Ammon's horn (tissue), 1 donor: ENCODE measurements around the gene RPGRIP1L.
"Not testable (repeated sequence)": the region's sequence is repeated elsewhere in the genome, so short reads cannot be mapped to it uniquely, and the experiment has no call there.

Experiments
- DNase-seq: peaks from one replicate; pipeline ENCODE4 v3.0.0-alpha.2; 2016; ENCODE audit warnings: low spot score

The RPGRIP1L gene

DNA sequence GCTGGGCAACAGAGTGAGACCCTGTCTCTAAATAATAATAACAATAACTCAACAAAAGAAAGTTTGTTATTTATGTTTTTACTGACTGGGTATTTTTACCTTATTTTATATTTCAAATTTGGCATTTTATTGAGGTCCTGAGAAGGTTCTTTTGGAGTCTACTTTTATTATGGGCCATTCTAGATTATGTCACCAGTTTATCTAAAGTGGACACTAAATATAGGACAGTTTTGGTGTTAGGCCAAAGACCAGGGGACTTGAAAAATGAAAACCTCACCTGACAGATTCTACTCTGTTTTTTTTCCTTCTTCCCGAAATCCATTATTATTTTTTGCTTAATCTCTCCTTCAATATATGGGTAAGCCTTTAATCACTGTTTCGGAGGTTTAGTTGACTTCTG lies 8.4 kb upstream of the RPGRIP1L start:
- no peak for DNase-seq

DNA sequence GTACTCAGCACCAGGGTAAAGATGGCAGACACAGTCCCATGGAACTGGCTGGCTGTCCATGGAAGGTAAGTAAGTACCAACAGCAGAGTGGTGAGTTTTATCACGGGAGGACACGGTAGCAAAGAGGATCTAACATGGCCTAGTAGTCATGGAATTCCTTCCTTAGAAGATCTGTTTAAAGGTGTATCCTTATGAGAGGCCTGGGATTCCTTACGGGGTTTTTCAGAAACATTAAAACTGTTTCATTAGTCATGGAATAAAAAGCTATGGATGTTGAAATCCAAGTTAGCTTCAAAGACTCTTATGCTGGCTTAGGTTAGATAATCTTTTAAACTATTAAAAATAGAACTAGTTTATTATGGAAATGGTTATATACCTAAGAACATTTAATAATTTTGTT lies 7.7 kb upstream of the RPGRIP1L start:
- DNase-seq = no peak

DNA sequence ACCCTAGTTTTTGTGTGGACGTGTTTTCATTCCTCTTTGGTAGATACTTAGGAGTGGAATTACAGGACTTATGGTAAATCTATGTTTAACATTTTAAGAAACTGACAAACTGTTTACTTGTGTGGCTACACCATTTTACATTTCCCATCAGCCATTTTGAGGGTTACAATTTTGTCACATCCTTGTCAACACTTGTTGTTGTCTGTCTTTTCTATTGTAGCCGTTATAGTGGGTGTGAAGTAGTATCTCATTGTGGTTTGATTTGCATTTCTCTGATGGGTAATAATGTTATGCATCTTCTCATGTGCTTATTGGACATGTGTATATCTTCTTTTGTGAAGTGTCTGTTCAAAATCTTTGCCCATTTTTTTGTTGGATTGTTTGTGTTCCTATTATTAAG lies 4.8 kb upstream of the RPGRIP1L start:
- no peak for DNase-seq

DNA sequence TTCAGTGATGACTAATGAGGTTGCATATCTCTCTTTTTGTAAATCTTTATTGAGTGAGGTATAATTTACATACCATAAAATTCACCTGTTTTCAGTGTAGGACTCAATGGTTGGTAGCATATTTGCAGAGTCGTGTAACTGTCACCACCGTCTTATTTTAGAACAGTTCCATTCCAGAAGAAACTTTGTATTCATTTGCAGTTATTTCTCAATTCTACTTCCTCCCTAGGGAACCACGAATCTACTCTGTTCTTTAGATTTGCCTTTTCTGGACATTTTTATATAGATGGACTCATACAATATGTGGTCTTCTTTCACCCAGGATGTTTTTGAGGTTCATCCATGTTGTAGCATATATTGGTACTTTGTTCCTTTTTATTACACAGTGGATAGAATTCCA lies 4.0 kb upstream of the RPGRIP1L start:
- DNase-seq = no peak

DNA sequence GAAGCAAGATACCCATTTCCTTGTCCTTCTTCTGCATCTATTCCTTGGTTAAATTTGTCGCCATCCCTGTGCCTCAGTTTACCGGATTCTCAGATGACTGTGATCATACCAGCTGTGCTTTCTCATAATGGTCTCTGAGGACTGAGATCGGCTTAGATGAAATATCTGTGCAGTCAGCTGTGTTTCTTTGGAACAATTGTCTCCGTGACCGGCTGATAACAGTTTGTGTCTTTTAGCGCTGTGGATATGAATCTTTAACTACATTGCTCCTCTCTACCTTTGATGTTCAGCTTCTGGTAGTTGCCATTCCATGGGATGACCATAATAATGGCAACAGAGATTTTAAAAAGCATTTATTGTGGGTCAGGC lies 770 bp upstream of the RPGRIP1L start:
- DNase-seq = no peak

DNA sequence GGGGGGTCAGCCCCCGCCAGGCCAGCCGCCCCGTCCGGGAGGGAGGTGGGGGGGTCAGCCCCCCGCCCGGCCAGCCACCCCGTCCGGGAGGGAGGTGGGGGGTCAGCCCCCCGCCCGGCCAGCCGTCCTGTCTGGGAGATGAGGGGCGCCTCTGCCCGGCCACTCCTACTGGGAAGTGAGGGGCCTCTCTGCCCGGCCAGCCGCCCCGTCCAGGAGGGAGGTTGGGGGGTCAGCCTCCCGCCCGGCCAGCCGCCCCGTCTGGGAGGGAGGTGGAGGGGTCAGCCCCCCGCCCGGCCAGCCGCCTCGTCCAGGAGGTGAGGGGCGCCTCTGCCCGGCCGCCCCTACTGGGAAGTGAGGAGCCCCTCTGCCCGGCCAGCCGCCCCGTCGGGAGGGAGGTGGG lies 5.4 kb downstream of the RPGRIP1L start:
- not testable (repeated sequence) for DNase-seq

DNA sequence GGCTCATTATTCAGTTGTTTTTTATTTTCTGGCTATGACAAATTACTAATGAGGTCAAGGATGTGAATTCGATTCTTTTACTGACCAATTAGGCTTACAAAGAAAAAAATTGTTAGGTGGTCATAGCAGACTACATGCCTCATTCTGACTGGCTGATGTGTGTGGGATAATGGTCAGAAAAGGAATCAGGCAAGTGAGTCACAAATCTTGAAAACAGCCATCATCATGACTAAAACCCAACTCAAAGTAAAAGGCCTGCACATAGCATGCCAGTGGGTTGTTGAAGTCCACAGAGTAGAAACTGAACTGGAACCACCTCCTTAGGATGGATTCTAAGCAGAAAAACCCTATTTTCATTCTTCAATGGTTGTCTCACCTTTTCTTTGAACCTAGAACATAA lies 8.6 kb downstream of the RPGRIP1L start:
- DNase-seq = no peak

DNA sequence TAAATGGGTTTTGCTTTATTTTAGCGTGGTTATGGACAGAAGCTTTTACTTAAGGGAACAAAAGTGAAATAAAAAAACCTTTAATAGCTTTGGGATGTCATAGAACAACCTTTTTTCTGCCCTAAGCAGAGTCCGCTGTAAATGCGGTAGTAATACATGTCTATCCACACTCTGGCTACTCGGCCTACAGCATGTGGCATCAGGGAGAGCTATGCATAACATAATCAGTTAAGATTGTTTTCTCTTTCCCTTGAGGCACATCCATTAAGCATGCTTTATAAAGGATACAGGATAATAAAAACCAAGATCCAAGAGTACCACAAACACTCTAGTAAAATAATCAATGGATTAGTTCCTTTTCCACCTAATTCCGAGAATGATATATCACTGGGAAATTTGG lies 10.3 kb downstream of the RPGRIP1L start:
- no peak for DNase-seq

DNA sequence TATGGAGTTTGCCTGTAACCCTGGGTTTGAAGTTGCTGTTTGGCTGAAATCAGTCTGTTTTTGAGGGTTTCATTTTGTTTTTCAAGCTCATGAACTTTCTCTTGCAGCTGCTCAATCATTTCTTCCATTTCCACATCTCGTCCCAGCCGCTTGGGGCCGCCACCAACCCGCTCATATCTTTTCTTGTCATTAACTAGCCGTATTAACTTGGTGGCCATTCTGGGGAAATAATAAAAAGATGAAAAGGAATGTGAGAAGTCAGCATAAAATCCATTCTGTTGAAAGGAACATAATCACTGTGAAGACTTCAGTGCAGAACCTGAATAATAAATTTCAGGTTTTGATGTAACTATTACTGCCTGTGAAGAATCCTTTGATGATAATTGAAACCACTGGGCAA lies 11.5 kb downstream of the RPGRIP1L start:
- DNase-seq = no peak

DNA sequence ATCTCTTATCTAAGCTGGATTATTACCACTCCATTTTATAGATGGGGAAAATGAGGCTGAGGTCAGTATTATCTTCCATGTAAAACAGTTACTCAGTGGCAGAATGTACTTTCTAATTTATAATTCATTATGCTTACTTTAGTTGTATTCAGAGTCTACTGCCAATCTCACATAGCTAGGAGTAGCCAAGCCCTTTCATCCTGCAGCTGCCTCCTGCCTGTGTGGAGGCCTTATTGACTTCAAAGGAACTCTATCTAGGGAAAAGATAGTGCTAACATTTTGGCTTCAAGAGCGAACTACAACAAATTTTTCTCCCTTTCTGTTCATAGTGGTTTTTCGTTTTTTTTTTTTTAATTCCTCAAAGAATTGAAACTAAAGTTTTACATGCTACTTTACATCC lies 12.9 kb downstream of the RPGRIP1L start:
- no peak for DNase-seq

DNA sequence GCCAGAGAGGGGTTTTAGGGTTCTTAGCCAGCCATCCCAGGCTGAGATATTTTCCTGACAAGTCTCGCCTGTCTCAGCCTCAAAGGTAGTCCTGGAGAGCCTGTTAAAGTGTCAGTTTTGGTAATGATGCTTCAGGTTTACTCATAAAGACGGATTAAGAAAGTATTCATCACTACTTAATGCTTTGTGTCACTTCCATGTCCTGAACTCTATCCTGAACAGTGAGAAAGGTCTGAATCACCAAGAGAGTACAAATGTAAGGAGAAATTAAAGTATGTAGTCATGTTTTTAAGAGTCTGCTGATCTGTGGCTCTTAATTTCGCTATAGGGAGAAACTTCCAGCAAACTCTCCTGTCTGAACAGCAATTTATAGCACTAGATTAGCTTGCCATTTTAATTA lies 14.0 kb downstream of the RPGRIP1L start:
- no peak for DNase-seq

DNA sequence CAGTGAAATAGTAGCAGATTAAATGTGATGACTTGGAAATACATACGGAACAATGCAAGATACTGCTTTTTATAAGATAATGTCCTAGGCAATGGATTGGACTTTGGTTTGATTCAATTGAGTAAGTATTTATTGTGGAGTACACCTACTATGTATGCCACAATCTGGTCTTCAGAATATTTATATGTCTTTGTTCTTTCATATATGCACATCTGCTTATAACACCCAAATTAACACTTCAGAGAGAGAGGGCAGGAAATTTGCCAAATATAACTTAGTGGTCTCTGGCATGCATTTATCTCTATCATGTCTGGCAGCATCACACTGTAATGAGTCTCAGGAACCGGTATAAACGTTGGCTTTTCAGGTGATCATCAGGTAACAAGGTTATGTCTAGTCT lies 16.9 kb downstream of the RPGRIP1L start:
- no peak for DNase-seq

DNA sequence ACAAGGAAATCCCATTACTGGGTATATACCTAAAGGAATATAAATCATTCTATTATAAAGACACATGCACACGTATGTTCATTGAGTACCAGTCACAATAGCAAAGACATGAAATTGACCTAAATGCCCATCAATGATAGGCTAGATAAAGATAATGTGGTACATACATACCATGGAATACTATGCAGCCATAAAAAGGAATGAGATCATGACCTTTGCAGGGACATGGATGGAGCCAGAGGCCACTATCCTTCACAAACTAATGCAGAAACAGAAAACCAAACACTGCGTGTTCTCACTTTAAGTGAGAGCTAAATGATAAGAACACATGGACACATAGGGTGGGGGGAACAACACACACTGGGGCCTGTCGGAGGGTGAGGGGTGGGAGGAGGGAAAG lies 18.3 kb downstream of the RPGRIP1L start:
- DNase-seq = not testable (repeated sequence)

DNA sequence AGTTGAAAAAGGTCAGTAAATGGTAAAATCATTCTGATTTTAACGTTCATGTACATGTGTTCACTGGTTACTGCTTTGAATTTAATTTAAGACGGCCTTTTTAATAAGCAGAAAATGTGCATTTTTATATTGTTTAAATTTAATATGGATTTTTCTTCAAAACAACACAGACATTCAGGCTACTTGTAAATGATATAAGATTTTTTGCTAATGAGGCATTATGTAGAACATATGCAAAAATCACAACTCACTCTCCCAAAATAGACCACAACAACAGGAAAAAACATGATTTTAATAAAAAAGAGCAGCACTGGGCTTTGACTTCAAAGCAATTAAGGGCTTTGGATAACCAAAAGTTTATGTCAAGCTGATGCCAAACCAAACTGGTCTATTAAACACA lies 22.3 kb downstream of the RPGRIP1L start:
- no peak for DNase-seq

DNA sequence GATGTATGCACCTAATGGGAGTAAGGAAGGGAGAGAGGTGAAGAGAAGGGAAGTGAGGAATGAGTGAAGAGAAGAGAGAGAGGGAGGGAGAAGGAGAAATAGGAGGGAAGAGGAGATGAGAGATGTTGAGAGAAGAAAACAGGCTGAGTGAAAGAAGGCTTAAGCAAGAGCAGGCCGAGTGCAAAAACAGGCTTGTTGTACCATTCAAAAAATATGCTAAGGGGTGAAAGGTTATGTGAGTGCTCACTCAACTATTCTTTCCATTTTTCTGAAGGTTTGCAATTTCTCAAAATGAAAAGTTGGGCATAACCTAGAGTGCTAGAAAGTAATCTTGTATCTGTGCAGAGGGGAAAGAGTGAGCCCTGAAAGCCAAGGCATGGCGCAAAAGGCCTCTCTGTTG lies 22.9 kb downstream of the RPGRIP1L start:
- DNase-seq = no peak

DNA sequence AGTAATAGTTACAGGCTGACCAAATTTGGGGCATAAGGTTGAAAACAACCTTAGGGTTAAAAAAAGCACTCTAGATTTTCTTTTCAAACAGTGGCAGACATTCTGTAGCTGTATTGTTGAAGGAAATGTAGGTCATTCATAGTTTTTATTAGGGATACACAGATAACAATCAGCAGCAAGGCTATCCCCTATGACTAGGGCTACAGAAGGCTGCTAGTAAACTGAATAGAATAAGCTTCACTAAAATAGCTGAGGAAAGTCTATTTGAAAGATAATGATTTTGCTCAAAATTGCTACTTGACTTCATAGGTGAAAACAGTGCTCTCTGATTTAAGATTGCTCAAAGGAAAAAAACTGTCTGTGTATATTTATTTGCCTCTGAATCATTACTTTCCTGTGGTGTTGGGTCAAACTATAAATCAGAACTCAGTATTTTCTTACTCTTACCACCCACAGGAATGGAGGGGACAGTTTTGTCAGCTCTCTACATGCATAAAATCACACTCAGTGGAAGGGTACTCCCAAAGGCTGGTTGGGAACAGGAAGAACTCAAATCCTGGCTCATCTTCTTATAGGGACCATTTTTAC lies 24.8 kb downstream of the RPGRIP1L start:
- DNase-seq = no peak

DNA sequence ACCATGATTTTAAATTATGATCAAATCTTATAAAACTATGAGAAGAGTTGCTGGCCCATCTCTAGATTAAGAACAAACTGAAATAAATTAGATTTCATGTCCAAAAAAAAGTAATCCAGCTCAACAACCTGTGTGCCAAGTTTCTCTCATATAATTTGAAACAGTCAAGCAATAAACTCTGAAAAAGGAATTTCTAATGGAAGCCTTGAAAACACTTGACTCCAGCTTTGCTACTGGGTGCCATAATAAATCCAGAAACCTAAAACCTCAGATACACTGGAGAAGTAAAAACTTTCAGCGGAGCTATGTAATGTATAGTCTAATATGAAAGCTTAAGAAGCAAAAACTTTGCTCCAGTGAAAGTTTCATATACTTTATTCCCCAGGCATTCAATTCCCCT lies 25.5 kb downstream of the RPGRIP1L start:
- no peak for DNase-seq

DNA sequence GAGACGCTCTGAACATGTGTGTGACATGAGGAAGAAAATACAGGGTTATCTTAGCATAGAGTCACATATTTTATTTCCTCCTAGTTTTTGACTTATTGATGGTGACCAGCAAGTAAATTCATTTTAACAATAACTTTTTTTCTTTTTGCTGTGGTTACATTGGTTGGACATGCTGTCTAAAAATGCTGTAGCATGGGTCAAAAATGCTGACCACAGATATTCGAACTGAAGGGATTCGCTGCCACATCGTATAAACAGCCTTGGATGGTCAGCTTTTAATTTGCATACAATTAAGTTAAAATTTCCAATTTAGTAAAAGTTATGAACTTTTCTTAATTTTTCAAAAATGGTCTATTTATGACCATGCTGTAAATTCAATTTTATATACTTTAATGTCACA lies 30.5 kb downstream of the RPGRIP1L start:
- DNase-seq = no peak

DNA sequence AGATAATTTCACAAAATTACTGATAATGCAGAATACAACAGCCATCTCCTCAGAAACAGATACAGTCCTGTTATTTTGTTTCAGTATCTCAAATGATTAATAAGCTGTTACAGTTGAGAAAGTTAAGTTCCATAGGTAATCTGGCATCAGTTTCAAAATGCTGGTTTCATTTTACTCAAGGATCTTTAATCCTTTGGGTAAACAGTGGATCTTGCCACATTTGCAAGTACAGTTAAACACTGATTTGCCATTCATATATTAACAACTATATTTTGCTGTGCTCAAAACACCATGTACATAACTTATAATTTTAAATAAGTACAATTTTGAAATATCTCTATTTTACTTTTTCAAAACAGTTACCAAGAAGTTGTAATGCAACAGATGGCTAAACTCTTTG lies 31.2 kb downstream of the RPGRIP1L start:
- no peak for DNase-seq

DNA sequence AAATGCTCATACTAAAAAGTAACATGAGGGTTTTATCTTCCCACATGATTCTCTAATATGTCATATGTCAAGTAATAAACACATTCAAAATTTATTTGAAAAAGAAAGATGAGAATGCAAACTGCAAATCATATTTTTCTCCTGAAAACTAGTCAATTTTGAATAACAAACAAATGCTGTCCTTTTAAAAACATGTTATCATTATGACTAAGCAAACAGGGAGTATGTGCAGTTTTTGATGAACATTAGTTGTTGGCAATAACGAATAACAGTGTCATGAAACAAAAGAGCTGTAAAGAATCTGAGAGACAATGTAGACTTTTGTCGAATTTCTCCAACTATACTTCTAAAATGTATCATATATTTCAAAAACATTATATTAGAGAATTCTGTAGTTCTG lies 34.8 kb downstream of the RPGRIP1L start:
- DNase-seq = no peak

DNA sequence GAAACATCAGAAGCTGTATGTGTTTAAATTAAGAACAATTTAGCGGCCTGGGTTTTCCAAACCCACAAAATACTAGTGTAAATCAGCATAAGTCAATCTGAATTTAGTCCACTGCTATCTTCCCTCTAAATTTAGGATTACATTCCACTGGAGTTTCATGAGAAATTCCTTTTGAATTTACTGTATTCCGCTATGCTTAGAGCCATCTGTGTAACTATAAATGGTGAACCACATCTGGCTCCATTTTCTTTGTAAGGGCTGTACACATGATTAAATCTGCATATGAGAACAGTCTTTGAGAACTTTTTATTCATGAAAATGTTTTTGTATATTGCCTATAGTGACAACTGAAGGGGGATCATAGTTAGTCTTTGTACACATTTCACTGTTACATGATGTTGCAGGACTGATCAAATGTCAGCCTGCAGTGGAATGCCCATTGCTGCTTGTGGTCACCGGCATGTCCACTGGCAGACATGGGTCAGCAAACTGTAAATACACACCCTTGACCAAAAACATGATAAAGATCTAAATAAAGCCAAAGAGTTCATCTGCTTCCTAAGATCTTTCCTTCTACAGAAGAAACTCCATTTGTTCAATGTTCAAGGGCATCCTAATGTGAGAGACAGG lies 36.8 kb downstream of the RPGRIP1L start:
- no peak for DNase-seq

DNA sequence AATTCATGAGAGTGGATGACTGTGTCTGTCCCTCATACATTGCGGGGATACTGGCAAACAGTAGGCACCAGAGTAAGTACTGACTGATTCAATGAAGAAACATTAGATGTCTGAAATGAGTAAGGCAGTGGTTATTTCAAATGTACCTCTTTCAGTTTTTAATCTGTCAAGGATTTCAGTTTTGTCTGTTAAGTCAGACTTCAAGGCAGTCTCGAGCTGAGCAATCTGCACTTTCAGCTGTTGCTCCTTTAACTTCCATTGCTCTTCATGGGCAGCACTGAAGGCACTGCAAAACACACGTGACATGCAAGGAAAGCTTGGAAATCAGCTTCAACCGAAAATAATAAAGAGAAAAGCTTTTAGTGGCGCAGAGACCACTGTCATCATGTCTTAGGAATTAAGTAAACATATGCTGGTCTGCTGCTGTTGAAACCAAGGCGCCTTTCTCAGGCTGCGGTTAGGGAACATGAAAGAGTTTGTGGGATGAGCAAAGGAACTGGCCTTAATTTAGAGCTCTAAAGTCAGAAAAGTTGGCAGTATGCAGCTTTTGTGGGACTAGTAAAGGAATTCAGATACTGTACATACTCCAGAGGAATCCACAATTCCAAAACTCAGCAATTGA lies 38.8 kb downstream of the RPGRIP1L start:
- DNase-seq = peak; percentile 3

DNA sequence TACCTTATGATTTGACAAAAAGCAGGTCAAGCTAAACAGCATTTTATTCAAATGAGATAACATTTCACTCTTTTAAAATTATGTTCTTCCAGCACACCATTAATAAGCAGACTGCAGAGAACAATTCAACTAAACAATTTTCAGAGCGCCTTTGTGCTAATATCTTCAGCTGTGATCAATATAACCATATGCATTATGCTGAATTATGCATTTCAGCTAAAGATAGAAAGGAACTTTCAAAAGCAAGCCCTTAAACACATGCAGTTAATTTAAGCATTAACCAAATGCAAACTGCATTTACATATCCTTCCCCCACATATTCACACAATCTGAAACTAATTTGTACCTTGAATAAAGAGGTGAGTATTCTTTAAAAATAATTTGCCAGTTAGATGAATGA lies 41.6 kb downstream of the RPGRIP1L start:
- no peak for DNase-seq

DNA sequence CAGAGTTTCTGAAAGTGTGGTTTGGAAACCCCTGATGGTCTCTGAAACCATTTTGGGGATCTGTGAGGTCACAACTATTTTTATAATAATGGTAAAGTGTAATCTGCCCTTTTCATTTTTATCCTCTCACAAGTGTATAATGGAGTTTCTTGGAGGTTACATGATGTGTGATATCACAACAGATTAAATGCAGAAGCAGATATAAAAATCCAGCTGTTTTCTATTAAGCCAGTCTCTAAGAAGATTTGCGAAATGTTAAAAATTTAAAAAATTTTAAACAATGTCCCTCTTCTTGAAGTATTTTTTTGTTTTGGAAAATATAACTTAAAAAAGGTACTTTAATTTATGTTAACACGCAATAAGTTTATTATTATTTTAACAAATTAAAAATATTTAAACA lies 48.7 kb downstream of the RPGRIP1L start:
- no peak for DNase-seq
